Left kidney (tissue), 8 donors: ENCODE data around the gene OLIG3. TPM values are rescaled to one million over a fixed set of nuclear protein-coding genes. Genes with fewer than 3 reads are reported as not detected.

Source experiments
- DNase-seq: peaks from one replicate; pipeline ENCODE4 v3.0.0-alpha.2; 2013
- long read RNA-seq, 8 donors: transcript quantifications; one replicate each; lab custom pipeline, GENCODE V29; 2026
- polyA plus RNA-seq: library from polyadenylated mRNA; unstranded; fragments of 120-200 nt; gene quantifications from one replicate; pipeline ENCODE4 v1.2.1, GENCODE V29; 2013; ENCODE audit not compliant: insufficient read length

The OLIG3 gene
- not detected for polyA plus RNA-seq
- long read RNA-seq, donor 1 = 0 reads
- long read RNA-seq, donor 2 = 0 reads
- long read RNA-seq, donor 3 = 0 reads
- long read RNA-seq, donor 4 = 0 reads
- long read RNA-seq, donor 5 = 0 reads
- long read RNA-seq, donor 6 = 0 reads
- long read RNA-seq, donor 7 = 0 reads
- long read RNA-seq, donor 8 = 0 reads

DNA sequence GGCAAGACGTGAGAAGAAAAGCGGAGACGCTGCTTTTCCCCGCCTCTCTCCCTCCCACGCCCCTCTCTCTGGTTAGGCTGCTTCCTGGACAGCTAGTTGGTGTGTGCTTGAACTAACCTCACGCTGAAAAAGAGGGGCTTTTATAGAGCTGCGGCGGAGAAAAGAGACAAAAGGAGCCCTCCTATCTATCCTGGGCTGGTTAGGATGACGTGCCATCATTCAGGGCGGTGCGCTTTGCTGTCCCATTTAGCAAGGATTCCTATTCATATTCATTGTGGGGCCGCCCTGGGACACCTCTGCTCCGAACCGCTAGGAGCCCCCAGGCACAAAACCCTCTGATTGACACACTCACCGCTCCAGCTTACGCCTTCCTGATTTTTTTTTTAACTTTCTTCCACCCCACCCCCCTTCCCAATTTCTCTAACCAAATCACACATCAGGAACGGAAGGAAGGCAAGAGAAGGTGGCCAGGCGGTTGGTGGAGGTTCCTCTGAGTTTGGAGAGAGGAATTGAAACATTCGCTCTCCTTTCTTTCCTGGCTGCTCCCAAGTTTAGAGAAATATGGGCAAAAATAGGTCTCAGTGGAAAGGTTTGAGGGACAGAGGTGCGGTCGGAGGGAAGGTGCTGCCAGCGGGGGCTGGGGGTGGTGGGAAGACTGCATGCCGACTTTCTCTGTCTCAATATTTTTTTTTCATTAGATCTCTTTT, at the start of gene OLIG3:
OLIG3 (minus strand) TSS at position 114 of the 707 bp plus-strand sequence. CDS start 224 bp downstream, outside the sequence.
- DNase-seq = no peak

DNA sequence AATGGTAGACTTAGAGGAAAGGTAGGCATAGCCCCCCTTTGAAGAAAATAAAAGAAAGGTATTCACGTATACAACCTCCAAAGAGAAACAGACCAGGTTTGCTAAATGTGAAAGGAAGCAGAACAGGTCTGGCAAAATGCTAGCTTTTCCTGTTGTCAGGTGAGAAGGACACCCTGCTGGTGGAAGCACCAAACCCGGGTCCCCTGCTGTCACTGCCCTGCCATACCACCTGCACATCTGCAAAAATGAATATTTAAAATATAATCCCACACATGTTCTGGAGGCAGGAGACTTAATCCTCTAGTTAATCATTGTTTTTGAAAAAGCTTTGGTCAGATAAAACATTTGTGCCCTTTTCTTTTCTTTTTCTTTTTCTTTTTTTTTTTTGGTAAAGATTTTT, 48.9 kb upstream of the OLIG3 start:
- no peak for DNase-seq

DNA sequence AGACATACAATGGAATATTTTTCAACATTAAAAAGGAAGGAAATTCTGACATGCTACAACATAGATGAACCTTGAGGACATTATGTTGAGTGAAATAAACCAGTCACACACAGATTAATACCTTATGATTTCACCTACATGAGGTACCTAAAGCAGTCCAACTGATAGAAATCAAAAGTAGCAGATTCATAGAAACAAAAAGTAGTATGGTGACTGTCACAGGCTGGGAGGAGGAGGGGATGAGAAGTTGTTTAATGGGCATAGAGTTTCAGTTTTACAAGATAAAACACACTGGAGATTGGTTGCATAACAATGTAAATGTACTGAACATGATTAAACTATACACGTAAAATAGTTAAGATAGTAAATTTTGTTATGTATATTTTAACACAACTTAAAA, 48.5 kb upstream of the OLIG3 start:
- no peak for DNase-seq

DNA sequence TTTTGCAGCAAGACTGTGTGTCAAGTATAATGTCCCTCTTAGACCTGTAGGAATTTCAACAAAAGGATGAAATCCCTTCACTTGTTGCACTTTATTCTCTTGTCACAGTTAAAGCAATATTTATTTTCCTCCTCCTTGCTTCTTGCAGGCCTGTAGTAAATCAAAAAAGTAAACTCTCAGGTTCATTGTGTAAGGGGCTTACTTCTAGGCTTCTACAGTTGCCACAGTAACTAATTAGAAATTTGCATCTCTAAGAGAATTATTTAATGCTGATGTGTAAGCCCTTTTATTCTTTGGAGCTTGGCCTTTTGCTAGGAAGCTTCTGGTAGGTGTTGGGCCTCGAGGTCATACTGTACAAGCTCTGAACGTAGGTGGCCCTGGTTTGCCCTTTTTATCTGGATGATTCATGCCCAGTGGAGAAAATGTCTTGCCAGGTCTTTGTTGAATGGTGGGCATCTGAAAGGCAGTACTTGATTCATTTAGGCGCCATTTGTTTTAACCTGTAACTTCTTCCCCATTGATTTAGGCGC, 47.4 kb upstream of the OLIG3 start:
- DNase-seq = no peak

DNA sequence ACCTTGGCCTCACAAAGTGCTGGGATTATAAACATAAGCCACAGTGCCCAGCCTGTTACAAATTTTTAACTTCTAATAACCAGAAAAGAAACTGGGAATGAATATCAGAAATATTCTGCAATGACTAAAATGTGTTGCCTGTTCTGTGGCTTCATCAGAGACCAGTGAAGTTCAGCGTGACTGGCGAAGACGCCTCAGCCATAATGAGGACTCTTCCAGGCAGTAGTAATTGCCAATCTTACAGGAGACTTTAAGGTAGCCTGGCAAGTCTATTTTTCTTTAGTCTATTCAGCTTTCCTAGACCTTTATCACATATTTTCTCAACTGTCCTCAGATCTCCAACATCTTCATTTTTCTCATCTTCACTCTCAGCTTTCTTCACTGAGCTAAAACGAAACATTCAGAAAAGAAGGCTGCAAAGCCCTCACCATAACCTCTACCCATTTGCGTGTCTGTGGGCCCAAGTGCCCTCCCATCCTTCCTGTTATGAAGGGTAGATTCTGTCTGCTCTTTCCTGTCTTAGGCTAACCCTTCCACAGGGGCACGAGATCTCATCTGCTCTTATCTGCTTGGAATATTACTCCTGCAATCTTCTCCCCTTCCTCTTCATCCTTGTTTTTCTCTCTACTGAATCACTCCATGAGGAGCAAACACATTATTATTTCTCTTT, 42.0 kb upstream of the OLIG3 start:
- no peak for DNase-seq

DNA sequence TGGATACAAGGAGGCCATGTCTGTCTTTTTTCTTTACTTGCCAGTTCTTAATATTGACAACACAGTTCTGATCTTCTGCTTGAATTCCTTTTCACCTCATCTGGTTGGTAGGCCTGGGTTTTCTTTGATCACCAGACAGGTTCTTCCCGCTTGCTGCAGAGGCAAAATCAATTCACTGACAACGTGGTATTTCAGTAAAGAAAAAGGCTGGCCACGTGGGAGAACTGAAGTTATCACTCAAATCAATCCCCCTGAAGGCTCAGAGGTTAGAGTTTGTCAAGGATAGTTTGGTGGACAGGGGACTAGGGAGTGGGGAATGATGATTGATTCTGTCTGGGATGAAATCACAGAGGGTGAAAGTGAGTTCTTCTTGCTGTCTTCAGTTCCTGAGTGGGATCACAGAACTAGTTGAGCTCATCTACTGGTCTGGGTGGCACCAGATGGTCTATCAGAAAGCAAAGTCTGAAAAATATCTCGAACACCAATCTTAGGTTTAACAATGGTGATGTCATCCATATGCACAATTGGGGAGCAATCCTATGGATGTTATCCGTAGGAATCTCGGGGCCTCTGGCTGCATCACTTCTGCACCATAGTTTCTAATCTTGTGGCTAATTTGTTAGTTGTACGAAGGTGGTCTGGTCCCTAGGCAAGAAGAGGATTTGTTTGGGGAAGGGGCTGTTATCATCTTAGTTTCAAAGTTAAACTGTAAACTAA, 37.3 kb upstream of the OLIG3 start:
- no peak for DNase-seq

DNA sequence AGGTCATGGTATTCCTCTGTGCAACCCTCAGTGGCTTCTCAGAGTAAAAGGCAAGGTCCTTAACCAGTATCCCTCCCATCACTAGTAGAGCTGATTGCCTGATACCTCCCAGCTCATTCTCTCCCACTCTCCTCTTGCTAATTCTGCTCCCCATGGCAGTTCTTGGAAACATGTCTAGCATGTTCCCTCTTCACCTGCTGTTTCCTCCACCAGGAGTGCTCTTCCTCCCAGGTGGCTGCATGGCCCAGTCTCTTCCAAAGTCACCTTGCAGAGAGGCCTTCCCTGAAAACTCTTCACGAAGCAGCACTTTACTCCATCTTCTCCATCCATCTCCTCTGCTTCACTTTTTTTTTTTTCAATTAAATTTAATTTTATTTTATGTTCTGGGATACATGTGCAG, 36.2 kb upstream of the OLIG3 start:
- no peak for DNase-seq

DNA sequence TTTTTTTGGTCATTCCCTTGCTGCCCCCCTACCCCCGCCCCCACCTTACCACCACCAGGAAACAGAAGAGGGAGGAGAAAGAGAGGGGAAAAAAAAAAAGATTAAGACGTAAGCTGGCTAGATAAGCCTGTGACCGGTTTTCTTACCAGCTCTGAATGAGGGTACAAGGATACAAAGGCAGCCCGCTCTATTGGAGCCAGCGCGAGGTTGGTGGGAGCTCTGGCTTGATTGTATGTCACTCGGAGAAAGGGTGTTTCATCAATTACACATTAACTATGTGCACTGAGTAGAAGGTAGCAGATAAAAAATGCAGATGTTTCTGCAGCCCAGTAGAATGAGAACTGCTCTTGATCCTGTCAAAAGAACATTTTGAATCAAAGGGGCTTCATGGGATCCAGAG, 28.6 kb upstream of the OLIG3 start:
- DNase-seq = no peak

DNA sequence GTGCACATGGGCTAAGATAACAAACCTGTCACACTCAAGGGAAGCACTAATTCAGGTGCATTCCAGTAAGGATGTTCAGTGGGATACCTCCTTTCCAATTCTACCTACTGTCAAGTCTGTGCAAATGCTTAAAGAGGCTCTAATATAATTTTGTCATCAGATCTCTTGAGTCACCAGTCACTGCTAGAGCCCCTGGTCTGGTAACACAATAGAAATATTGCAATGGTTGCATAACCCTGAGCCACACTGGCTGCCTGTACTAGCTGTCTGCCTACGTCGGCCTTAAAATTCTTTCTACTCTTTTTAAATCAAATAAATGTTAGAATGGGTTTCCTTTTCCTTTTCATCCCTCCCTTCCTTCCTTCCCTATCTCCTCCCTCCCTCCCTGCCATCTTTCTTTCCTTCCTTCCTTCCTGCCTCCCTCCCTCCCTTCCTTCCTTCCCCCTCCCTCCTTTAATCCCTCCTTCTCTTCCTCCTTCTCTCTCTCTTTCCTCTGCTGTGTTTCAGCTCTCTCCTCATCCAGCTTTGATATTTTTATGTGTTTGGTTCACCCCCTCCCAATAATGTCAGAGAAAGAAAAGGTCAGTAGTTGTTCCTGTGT, 28.1 kb upstream of the OLIG3 start:
- no peak for DNase-seq

DNA sequence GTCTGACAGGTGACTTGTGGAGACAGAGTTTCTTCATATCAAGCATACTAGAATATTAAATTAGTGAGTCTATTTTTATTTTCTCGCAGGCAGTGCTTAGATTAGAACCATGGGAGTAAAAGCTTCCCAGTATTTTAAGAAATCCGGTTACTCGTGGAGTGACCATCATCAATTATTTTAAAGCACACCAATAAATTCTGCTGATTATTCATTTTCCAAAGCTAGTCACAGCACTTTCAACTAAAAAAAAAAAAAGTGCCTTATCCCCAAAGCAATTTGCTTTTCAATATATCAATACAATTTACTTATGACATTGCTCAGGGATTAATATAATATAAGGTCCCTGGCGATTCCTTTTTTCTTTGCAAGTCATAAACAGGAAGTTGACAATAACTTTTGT, 26.3 kb upstream of the OLIG3 start:
- DNase-seq = no peak

DNA sequence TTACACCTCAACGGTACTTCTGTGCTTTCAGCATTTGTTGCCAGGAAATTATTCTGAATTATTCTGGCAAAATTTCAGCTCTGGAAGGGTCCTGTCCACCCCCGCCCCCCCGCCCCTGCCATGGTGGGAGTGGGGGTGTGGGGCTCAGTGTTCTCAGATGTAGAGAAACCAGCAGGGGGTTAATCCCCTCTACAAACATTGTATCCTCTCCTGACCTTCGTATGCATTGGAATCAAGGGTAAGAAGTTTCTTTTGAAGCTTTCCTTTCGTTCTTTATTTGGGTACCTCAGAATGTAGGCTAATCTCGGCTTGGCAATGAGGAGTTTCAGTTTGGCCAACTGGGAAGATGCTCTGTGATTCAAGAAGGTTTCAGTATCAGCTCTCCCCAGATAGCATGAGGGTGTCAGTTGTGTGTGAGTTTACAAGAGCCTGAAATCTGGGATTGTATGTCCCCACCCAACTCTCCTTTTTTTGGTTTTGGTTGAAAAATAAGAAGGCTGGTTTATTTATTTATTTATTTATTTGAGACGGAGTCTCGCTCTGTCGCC, 25.5 kb upstream of the OLIG3 start:
- no peak for DNase-seq

DNA sequence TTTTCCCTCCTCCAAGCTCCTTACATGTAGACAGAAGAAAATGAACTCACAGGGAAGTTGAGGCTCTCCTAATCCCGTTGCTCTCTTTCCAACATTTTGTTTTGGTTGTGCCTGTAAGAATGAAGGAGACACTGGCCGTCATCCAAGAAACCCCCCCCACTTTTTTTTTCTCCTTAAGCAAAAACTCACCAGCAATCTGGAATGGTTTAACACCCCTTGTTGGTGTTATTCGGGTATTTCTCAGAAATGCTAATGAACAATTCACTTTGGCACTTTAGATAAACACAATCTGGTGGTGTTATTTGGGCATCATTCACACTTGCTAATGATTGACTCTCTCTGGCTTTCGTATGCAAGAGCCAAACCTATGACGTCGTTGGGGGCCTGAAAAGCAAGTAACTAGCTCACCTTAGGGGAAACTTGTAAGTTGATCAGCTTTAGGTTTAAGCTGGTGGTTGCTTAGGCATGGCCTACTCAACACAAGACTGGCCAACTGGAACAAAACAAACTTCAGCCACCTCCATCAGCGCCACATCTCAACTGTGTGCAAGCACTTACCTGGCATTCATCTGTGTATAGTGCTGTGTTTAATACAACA, 24.3 kb upstream of the OLIG3 start:
- no peak for DNase-seq

DNA sequence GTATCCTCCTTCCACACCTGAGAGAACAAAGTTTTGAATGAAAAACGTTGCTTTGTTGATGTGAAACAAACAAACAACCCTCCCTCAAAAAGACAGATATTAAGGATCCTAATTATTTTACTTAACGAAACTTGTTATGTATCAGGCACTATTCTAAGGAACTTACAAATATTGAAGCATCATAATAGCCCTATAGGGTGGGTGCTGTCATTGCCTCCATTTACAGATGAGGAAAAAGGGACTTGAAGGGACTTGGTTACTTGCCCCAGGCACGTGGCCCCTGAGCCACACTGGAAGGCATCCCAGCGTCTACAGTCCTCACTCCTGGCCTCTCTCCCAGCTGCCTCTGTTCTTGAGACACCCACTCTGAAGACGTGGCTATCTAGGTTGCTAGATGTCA, 20.2 kb upstream of the OLIG3 start:
- no peak for DNase-seq

DNA sequence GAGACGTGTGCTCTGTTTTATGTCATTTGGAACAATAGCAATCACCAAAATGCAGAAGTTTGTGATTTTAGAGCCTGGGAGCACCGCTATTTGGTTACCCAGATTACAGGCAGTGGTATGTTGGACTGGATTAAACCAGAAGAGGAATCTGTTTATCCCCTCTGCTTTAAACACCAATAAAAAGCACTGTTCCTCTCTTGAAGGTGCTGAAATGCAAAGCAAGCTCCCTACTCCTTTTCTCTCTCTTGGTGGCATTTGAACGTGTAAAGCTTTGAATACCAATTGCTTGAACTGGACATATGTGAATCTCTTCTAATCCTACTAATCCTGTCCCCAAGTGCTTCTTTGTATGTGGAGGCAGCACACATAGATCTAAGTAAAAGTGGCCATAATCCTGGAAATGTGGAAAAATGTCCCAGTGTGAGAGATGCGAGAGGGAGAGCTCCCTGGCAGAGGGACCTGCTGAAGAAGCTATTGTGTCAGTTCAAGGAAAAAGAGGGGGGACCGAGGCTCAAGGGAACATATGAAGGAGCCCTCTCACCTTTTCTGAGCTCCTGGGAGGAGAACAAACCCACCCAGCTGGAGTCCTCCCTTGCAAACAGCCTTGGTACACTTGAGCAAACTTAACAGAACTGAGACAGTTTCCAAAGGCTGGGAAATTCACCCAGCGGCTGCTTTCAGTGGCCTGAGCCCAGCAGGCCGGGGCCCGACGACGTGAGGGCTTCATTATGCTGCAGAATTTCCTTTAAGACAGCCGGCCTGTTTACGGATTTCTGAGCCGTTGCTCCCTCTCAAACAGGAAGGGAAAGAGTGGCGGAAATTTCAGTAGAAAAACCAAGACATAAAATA, 18.8 kb upstream of the OLIG3 start:
- DNase-seq = no peak

DNA sequence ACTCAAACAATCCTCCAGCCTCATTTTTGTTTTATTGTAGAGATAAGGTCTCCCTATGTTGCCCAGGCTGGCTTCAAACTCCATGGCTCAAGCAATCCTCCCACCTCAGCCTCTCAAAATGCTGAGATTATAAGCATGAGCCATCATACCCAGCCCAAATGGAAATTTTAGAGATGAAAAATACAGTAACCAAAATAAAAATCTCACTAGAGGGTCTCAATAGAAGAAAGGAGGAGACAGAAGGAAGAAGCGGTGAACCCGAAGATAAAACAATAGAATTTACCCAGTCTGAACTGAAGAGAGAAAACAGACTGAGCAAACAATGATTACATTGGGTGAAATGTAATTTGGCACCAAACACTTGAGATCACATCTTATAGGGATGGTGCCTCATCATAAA, 16.7 kb upstream of the OLIG3 start:
- DNase-seq = no peak

DNA sequence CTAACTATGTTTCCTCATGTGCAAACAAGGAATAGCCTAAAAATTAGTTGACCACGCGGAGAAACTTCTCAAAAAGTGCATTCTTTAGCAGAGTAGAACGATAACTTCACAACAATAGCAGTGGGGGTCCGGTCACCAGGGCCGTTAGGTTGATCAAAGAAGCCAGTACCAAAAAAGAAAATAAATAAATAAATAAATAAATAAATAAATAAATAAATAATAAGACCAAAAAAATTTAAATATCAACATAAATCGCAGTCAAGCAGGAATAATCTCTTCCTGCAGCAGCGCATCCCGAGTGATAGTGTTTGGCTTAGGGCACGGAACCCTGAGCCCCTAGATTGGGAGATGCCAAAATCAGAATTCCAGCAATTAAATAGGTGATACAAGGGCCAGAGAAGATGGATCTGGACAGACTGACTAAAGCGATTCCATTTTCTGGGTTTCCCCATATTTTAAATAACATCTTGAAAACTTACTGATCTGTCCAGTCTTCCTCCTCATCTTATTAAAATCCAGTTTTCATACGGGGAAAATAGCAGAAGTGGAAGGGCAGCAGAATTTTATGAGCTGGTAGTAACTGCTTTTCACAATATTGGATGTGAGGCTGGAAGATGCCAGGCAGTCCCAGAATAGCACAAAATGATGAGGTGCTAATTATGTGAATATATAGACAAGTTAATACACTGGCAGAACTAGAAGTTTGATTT, 4.4 kb upstream of the OLIG3 start:
- no peak for DNase-seq

DNA sequence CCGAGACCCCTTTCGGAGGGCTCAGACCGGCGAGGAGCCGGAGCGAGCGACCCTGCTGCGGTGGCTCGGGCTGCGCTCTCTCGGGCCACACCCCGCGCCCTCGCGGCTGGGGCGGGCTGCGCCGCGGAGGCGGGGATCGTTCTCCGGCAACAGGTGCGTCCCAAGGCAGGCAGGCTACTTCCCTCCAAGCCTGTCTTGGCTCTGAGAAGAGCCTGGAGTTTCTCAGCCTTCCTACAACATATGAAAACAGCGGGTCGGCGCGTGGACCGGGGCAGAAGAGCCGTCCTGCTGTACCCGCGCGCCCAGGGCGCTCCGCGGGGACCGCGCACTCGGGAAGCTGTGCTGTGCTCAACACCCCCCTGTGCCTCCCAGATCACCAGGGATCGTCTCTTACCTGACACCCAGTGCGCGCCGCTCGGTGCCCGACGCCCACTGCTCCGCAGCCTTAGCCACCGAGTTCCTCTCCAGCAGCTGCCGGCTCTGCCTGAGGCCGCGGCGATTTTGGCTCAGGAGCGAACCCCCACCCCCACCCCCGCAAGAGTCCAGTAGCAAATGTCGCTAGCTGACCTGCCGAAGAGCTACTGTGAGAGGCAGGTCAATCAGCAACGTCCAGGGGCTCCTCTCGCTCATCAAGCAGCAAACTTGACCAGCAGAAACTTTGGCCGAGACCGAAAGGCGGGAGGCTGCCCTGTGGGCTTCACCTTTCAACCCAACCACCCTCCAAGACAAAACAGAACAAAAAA, 3.7 kb upstream of the OLIG3 start:
- DNase-seq = no peak

DNA sequence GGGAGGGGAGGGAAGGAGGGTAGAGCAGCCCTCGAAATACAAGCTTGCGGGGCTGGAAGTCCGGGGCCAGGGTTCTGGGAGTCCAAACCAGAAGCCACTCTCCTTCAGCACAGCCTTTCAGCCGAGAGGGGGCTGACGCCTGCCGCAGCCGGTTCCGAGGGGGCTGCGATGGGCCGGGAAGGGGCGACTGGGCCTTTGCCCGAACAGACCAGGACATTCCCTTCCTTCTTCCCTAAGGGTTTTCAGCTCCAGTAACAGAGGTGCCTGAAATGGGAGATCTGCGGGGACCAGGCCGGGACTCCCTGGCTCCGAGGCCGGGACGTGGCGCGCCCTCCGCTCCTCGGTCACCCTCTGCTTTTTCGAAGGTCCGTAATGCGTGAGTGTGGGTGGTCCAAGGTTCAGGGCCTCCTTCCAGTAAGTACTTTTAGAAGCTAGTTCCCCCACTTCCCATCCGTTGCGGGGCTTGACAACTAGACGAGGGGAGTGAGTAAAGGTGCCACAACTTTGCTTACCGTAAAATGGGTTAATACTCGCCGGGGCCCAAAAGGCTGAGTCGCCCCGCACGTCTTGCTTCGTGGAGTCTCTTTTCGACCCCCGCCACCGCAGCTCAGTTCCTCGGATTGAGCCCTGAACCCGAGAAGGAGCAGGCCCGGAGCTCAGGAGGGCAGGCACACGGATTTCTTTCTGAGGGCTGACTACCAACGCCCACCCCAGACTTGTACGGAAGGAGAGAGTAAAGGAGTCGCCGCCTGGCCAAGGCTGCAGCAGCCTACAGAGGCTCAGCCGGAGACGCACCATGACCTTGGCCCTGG, 2.9 kb upstream of the OLIG3 start:
- no peak for DNase-seq
